Keratinocyte (primary cell): ENCODE data around the gene SCUBE2.
"Not testable (repeated sequence)": the region's sequence is repeated elsewhere in the genome, so short reads cannot be mapped to it uniquely, and the experiment has no call there.

Experiments used
- CTCF ChIP-seq, 3 experiments: IDR thresholded peaks in 1 of 3; conservative IDR thresholded peaks in 1 of 3; optimal IDR thresholded peaks in 1 of 3; 2 replicates in 2 of 3; 3 replicates in 1 of 3; pipeline versions ENCODE3 to v1.5.1; 2011; ENCODE audit warnings: low read length in 3 of 3, mild to moderate bottlenecking in 3 of 3, moderate library complexity in 2 of 3, control low read depth in 1 of 3, inconsistent platforms in 1 of 3; ENCODE audit not compliant: insufficient read depth in 2 of 3; ENCODE audit errors: extremely low read depth in 1 of 3
- EZH2 ChIP-seq: IDR thresholded peaks from one replicate; pipeline ENCODE4 v1.6.1; 2012; ENCODE audit warnings: inconsistent platforms, mild to moderate bottlenecking, low read length, moderate library complexity

DNA sequence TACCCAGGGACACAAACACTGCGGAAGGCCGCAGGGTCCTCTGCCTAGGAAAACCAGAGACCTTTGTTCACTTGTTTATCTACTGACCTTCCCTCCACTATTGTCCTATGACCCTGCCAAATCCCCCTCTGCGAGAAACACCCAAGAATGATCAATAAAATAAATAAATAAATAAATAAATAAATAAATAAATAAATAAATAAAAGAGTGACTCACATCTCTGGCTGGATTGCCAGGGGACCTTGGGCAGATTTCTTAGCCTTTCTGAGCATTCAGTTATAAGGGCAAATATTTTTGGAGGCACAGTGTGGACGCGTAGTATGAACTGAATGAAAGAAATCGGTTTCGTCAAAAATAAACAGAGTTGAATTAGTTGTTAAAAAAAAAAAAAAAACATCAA lies 112.0 kb downstream of the SCUBE2 start:
- TF ChIP-seq CTCF (optimal IDR thresholded peaks at IDR 0.05 in 1 of 3, IDR thresholded peaks at IDR 0.05 in 1 of 3, conservative IDR thresholded peaks at IDR 0.05 in 1 of 3; ENCODE audit: extremely low read depth in 1 of 3, insufficient read depth in 2 of 3, low read length in 3 of 3); EZH2: not testable (repeated sequence)
